GM19023 (cell line): ENCODE measurements around the gene CAMTA2.
"Not testable (repeated sequence)": the region's sequence is repeated elsewhere in the genome, so short reads cannot be mapped to it uniquely, and the experiment has no call there.

Experiments
- ATAC-seq: cut with Tn5 transposase; IDR thresholded peaks from one replicate; pipeline ENCODE4 v1.9.1; 2021; ENCODE audit warnings: mild to moderate bottlenecking, moderate library complexity; ENCODE audit not compliant: unreplicated experiment

CAMTA2 gene

GRCh38 chr17:4986951-4987766 is at the start of gene CAMTA2:
TSS of gene CAMTA2 (minus strand) at chr17:4987675. CDS start at chr17:4986222, 1,453 bp downstream.
- ATAC-seq: peak; percentile 67

- no peak for ATAC-seq
Measured at GRCh38 chr17:5035315-5035714, 47.8 kb upstream of the CAMTA2 start, which contains the start of gene SLC52A1. TSS of gene SLC52A1 (minus strand) at chr17:5035426. CDS start at chr17:5034606, 820 bp downstream.

- no peak for ATAC-seq
Measured at GRCh38 chr17:5034651-5035050, 47.2 kb upstream of the CAMTA2 start.

- ATAC-seq: no peak
Measured at GRCh38 chr17:5034063-5034462, 46.6 kb upstream of the CAMTA2 start.

GRCh38 chr17:5033352-5034015 is 46.0 kb upstream of the CAMTA2 start:
- ATAC-seq: no peak

- ATAC-seq: no peak
Measured at GRCh38 chr17:5032865-5033264, 45.4 kb upstream of the CAMTA2 start.

GRCh38 chr17:5031365-5032082 is 44.0 kb upstream of the CAMTA2 start:
- peak; percentile 50 for ATAC-seq

- ATAC-seq: not testable (repeated sequence)
Measured at GRCh38 chr17:5030168-5030567, 42.7 kb upstream of the CAMTA2 start.

GRCh38 chr17:5027916-5028315 is 40.4 kb upstream of the CAMTA2 start:
- ATAC-seq: no peak

- ATAC-seq: no peak
Measured at GRCh38 chr17:5027299-5027698, 39.8 kb upstream of the CAMTA2 start.

GRCh38 chr17:5024604-5025003 is 37.1 kb upstream of the CAMTA2 start:
- ATAC-seq: no peak

- no peak for ATAC-seq
Measured at GRCh38 chr17:5023588-5024147, 36.2 kb upstream of the CAMTA2 start.

- no peak for ATAC-seq
Measured at GRCh38 chr17:5022171-5022711, 34.8 kb upstream of the CAMTA2 start.

GRCh38 chr17:5020502-5021023 is 33.1 kb upstream of the CAMTA2 start:
- no peak for ATAC-seq

- no peak for ATAC-seq
Measured at GRCh38 chr17:5019475-5019956, 32.0 kb upstream of the CAMTA2 start.

GRCh38 chr17:5014357-5014756 is 26.9 kb upstream of the CAMTA2 start:
- no peak for ATAC-seq

GRCh38 chr17:5011928-5012327 is 24.5 kb upstream of the CAMTA2 start:
- no peak for ATAC-seq

GRCh38 chr17:5003214-5003867 is 15.9 kb upstream of the CAMTA2 start:
- no peak for ATAC-seq

GRCh38 chr17:5002121-5002788 is 14.8 kb upstream of the CAMTA2 start:
- ATAC-seq: no peak
